Kidney tubule cell (primary cell): ENCODE results near the gene TNFAIP2.

ENCODE experiments used
- DNase-seq: peaks from one replicate; pipeline ENCODE4 v3.0.0-alpha.2; 2018; ENCODE audit warnings: low spot score

The TNFAIP2 gene

GRCh38 chr14:103186241-103186822, 63.1 kb downstream of the TNFAIP2 start:
- DNase-seq = no peak
